SH-SY5Y (cell line): ENCODE measurements around the gene MSH2.

ENCODE experiments used
- GATA2 ChIP-seq: IDR thresholded peaks from 2 replicates; pipeline ENCODE4 v1.6.1; 2011; ENCODE audit warnings: mild to moderate bottlenecking, low read depth, low read length
- GATA3 ChIP-seq: IDR thresholded peaks from 2 replicates; pipeline ENCODE4 v1.6.1; 2011; ENCODE audit warnings: low read depth, mild to moderate bottlenecking, low read length, moderate library complexity

DNA sequence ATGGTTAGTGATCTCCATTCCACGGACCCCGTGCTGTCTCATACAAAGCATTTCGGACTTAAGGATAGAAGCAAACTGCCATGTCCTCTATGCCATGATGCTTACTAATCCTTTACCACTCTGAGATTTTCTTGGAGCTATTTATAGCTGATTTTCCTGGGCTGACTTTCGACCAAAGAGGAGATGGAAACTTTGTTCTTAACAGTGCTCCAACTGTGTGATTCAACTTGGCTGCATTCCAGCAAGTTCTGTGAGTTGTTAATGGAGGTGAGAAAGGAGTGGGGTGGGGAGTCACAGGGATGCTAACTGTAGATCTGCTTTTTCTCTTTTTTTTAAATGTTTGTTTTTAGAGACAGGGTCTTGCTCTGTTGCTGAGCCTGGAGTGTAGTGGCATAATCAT lies 45.5 kb upstream of the MSH2 start:
- TF ChIP-seq GATA2 (no peak), GATA3 (no peak)
